Neural progenitor cell (in vitro differentiated cells): Measurements from ENCODE around the gene NDFIP1. TPM values are rescaled to one million over a fixed set of nuclear protein-coding genes. Genes with fewer than 3 reads are reported as not detected.

ENCODE experiments used
- DNase-seq: peaks from one replicate; pipeline ENCODE4 v3.0.0-alpha.2; 2016; ENCODE audit warnings: low spot score
- H2AFZ ChIP-seq: fragments of 200-600 bp; sonication (generic); replicated peaks from 2 replicates; pipeline ENCODE4 v1.6.1; 2016; ENCODE audit warnings: antibody characterized with exemption
- H3F3A ChIP-seq: fragments of 200-600 bp; sonication (generic); 2 replicates; pipeline ENCODE4 v1.6.1; 2016; ENCODE audit warnings: antibody characterized with exemption, low read depth
- H3K27ac ChIP-seq: fragments of 200-600 bp; sonication (generic); 2 replicates; pipeline ENCODE4 v1.5.1; 2016; ENCODE audit warnings: mild to moderate bottlenecking
- H3K27me3 ChIP-seq: fragments of 200-600 bp; sonication (generic); 2 replicates; pipeline ENCODE4 v1.6.1; 2016; ENCODE audit warnings: mild to moderate bottlenecking, moderate library complexity
- H3K36me3 ChIP-seq: fragments of 200-600 bp; sonication (generic); 2 replicates; pipeline ENCODE4 v1.5.1; 2016
- H3K4me1 ChIP-seq: fragments of 200-600 bp; sonication (generic); 2 replicates; pipeline ENCODE4 v1.6.1; 2016; ENCODE audit warnings: mixed run types
- H3K4me2 ChIP-seq: fragments of 200-600 bp; sonication (generic); 2 replicates; pipeline ENCODE4 v1.6.1; 2016
- H3K4me3 ChIP-seq: fragments of 200-600 bp; sonication (generic); 2 replicates; pipeline ENCODE4 v1.5.1; 2016
- H3K79me2 ChIP-seq: fragments of 200-600 bp; sonication (generic); 2 replicates; pipeline ENCODE4 v1.6.1; 2016; ENCODE audit warnings: low read depth
- H3K9ac ChIP-seq: fragments of 200-600 bp; sonication (generic); 2 replicates; pipeline ENCODE4 v1.6.1; 2016
- H3K9me3 ChIP-seq: fragments of 200-600 bp; sonication (generic); 2 replicates; pipeline ENCODE4 v1.5.1; 2016; ENCODE audit warnings: low read depth
- H4K20me1 ChIP-seq: fragments of 200-600 bp; sonication (generic); 2 replicates; pipeline ENCODE4 v1.6.1; 2016; ENCODE audit warnings: low read depth
- H3K27ac Mint-ChIP-seq: 3 replicates; pipeline ENCODE4 v1.8.0; 2021; ENCODE audit warnings: mixed read lengths
- H3K27me3 Mint-ChIP-seq: 2 replicates; pipeline ENCODE4 v1.8.0; 2022; ENCODE audit warnings: low read depth, mild to moderate bottlenecking, inconsistent platforms, moderate library complexity, mixed read lengths; ENCODE audit not compliant: insufficient read depth
- H3K36me3 Mint-ChIP-seq: 3 replicates; pipeline ENCODE4 v1.8.0; 2021; ENCODE audit warnings: mixed read lengths
- H3K4me1 Mint-ChIP-seq: 3 replicates; pipeline ENCODE4 v1.8.0; 2021; ENCODE audit warnings: mixed read lengths
- H3K4me3 Mint-ChIP-seq: 3 replicates; pipeline ENCODE4 v1.8.0; 2021; ENCODE audit warnings: mild to moderate bottlenecking, moderate library complexity, mixed read lengths
- H3K9me3 Mint-ChIP-seq: 3 replicates; pipeline ENCODE4 v1.8.0; 2020; ENCODE audit warnings: mixed read lengths
- EZH2 ChIP-seq: fragments of 200-600 bp; sonication (generic); IDR thresholded peaks from 2 replicates; pipeline ENCODE4 v1.6.1; 2017; ENCODE audit warnings: antibody characterized with exemption, mild to moderate bottlenecking, moderate library complexity
- EZH2phosphoT487 ChIP-seq: fragments of 200-600 bp; sonication (generic); IDR thresholded peaks from 2 replicates; pipeline ENCODE4 v1.6.1; 2017; ENCODE audit warnings: antibody characterized with exemption
- total RNA-seq: library from RNA; depleted of rRNA; stranded (reverse); fragments of >200 nt; gene quantifications from 2 replicates; pipeline ENCODE4 v1.2.3, GENCODE V29; 2015; ENCODE audit warnings: low replicate concordance
- TF ChIP-seq, protein P1 (sequence below): fragments of 200-600 bp; sonication (generic); IDR thresholded peaks from 2 replicates; pipeline ENCODE4 v1.5.1; 2017; ENCODE audit warnings: antibody characterized with exemption, mild to moderate bottlenecking

Gene NDFIP1
- total RNA-seq, 1 donor from 2014 or later: 39.4 TPM

GRCh38 chr5:142175461-142176142 is 67.0 kb downstream of the NDFIP1 start:
- no peaks in the 10 kb centered on the region for H3K4me1 ChIP-seq
- Mint-ChIP-seq H3K36me3 (peaks cover 2% of the 10 kb centered on the region), H3K4me3 (no peak overlapping the region), H3K27me3 (peaks cover 7% of the 10 kb centered on the region), H3K27ac (no peak overlapping the region), H3K4me1 (peaks cover 17% of the 10 kb centered on the region), H3K9me3 (peaks cover 2% of the 10 kb centered on the region)
- H3K4me2 ChIP-seq: no peak overlapping the region
- H3K27ac ChIP-seq: no peak overlapping the region
- H3F3A ChIP-seq: no peaks in the 10 kb centered on the region
- H3K27me3 ChIP-seq: no peaks in the 10 kb centered on the region
- DNase-seq: no peak
- H3K9me3 ChIP-seq: no peaks in the 10 kb centered on the region
- H3K4me3 ChIP-seq: no peak overlapping the region
- no peaks in the 10 kb centered on the region for H3K36me3 ChIP-seq
- H4K20me1 ChIP-seq: no peaks in the 10 kb centered on the region
- H3K9ac ChIP-seq: no peak overlapping the region
- H3K79me2 ChIP-seq: no peaks in the 10 kb centered on the region
- TF ChIP-seq EZH2 (no peak), EZH2phosphoT487 (no peak)
- TF ChIP-seq, protein P1, sequence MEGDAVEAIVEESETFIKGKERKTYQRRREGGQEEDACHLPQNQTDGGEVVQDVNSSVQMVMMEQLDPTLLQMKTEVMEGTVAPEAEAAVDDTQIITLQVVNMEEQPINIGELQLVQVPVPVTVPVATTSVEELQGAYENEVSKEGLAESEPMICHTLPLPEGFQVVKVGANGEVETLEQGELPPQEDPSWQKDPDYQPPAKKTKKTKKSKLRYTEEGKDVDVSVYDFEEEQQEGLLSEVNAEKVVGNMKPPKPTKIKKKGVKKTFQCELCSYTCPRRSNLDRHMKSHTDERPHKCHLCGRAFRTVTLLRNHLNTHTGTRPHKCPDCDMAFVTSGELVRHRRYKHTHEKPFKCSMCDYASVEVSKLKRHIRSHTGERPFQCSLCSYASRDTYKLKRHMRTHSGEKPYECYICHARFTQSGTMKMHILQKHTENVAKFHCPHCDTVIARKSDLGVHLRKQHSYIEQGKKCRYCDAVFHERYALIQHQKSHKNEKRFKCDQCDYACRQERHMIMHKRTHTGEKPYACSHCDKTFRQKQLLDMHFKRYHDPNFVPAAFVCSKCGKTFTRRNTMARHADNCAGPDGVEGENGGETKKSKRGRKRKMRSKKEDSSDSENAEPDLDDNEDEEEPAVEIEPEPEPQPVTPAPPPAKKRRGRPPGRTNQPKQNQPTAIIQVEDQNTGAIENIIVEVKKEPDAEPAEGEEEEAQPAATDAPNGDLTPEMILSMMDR: no peak
- H2AFZ ChIP-seq: peak overlapping the region; percentile 17

DNA sequence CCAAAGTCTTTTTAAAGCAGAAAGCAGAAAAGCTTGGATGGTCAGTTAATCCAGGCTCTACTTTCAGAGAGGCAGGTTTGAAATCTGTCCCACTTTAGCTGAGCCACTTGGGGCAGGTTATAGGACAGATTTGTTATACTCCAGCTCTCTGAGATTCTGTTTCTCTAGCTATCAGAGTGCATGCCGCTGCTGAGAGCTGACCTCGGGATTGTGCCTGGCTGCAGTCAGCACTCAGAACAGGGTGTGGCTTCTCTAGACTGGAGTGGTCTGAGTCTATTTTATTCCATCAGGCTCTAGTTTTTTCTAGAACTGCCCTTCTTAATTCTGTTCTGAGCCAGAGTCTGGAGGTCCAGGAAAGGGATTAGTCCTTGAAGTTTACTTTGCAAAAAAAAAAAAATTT is 67.7 kb downstream of the NDFIP1 start:
- Histone ChIP-seq H3K4me1 (peaks cover 4% of the 10 kb centered on the region), H3K9me3 (no peaks in the 10 kb centered on the region), H3K36me3 (no peaks in the 10 kb centered on the region), H2AFZ (no peak overlapping the region), H3K27ac (no peak overlapping the region), H3K9ac (no peak overlapping the region), H3K4me3 (no peak overlapping the region), H3K4me2 (no peak overlapping the region), H3K27me3 (no peaks in the 10 kb centered on the region), H4K20me1 (no peaks in the 10 kb centered on the region), H3F3A (no peaks in the 10 kb centered on the region), H3K79me2 (no peaks in the 10 kb centered on the region)
- Mint-ChIP-seq H3K4me1 (peaks cover 14% of the 10 kb centered on the region), H3K27me3 (peaks cover 7% of the 10 kb centered on the region), H3K27ac (no peak overlapping the region), H3K9me3 (no peaks in the 10 kb centered on the region), H3K4me3 (no peak overlapping the region), H3K36me3 (peaks cover 2% of the 10 kb centered on the region)
- TF ChIP-seq, protein P1: no peak
- TF ChIP-seq EZH2phosphoT487 (no peak), EZH2 (no peak)
- DNase-seq: no peak

DNA sequence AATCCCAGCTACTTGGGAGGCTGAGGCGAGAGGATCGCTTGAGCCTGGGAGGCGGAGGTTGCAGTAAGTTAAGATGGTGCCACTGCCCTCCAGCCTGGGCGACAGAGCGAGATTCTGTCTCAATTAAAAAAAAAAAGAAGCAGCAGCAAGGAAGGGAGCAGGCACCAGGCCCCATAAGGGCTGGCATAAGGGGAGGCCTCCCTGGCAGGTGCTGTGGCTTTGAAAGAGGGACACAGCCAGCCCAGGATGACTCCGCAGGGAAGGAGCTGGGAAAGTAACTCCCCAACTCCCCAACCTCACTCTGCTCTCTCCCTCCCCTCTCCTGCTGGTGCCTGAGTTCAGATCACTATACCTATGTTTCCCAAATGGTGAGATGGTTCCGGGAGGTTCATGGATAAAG is 70.1 kb downstream of the NDFIP1 start:
- H3K4me2 ChIP-seq: no peak overlapping the region
- Mint-ChIP-seq H3K36me3 (peaks cover 2% of the 10 kb centered on the region), H3K4me1 (peaks cover 20% of the 10 kb centered on the region), H3K27me3 (peaks cover 14% of the 10 kb centered on the region), H3K27ac (no peak overlapping the region), H3K4me3 (no peak overlapping the region), H3K9me3 (no peaks in the 10 kb centered on the region)
- no peak overlapping the region for H3K9ac ChIP-seq
- H3K27ac ChIP-seq: no peak overlapping the region
- no peaks in the 10 kb centered on the region for H3K27me3 ChIP-seq
- no peaks in the 10 kb centered on the region for H3K36me3 ChIP-seq
- no peak for DNase-seq
- H3K4me3 ChIP-seq: no peak overlapping the region
- no peaks in the 10 kb centered on the region for H4K20me1 ChIP-seq
- H3F3A ChIP-seq: peaks cover 4% of the 10 kb centered on the region
- TF ChIP-seq EZH2 (no peak), EZH2phosphoT487 (no peak)
- TF ChIP-seq, protein P1: no peak
- H3K9me3 ChIP-seq: no peaks in the 10 kb centered on the region
- H3K79me2 ChIP-seq: no peaks in the 10 kb centered on the region
- peaks cover 9% of the 10 kb centered on the region for H3K4me1 ChIP-seq
- H2AFZ ChIP-seq: no peak overlapping the region
